ENCODE measurements around the gene PPP1R14B.

The PPP1R14B gene

DNA sequence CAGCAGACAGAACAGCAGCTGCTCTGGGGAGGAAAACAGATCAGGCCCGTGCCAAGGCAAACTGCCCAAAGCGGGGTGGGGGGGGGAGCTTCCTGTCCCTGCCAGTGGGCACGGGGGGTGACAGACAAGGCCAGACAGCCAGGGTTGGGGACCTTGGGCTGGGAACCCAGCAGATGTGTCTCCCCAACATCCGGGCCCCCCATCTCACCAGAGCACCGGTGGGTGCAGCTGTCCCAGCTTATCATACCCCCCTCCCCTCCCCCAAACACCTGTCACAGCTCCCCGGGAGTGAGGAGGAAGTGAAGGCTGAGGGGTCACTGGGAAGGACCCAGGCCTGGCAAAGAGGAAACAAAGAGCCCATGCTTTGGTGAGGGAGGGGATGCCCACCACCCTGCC is 1.3 kb downstream of the PPP1R14B start:
- peak; percentile 61 for DNase-seq

GRCh38 chr11:64244966-64245365 is 1.8 kb downstream of the PPP1R14B start:
- no peak for DNase-seq

DNA sequence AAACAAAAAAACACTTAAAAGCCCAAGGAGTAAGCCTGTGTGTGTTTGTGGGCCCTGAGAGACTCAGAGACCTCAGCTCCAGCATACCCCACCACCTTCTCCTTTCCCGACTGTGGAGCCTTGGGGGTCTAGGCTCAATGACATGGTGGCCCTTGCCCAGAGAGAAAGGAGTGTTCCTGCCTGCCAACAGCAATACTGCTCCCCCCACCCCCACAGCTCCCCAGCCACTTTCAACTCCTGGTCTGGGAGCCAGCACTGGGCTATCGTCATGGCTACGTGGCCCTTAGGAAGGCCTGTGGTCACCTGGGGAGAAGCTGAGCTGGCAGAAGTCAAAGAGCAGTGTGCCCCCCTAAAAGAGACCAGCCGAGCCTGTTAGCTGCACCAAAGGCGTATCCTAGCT is 2.6 kb downstream of the PPP1R14B start:
- no peak for DNase-seq

DNA sequence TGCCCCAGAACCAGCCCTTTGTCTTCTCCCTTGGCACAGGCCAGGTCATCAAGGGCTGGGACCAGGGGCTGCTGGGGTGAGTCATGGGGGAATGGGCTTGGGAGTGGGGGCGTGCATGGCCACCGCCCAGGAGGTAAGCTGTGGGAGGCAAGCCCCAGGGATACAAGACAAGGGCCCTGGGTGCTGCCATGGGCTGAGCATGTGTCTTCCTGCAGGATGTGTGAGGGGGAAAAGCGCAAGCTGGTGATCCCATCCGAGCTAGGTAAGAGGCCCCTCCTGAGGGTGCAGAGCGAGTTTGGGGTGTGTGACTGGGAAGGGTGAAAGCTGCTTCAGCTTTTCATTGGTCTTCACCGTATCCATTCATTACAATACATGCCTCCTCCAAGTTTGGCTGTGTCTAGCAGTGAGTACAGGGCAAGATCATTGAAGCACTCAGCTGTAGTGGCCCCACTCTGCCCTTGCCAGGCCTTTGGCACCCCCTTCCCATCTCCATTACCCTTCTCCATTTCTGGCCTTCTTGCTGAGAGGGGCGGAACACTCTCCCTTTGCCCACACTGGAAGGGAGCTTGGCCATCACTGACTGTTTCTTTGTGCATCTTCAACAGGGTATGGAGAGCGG is 3.4 kb downstream of the PPP1R14B start:
- no peak for DNase-seq

DNA sequence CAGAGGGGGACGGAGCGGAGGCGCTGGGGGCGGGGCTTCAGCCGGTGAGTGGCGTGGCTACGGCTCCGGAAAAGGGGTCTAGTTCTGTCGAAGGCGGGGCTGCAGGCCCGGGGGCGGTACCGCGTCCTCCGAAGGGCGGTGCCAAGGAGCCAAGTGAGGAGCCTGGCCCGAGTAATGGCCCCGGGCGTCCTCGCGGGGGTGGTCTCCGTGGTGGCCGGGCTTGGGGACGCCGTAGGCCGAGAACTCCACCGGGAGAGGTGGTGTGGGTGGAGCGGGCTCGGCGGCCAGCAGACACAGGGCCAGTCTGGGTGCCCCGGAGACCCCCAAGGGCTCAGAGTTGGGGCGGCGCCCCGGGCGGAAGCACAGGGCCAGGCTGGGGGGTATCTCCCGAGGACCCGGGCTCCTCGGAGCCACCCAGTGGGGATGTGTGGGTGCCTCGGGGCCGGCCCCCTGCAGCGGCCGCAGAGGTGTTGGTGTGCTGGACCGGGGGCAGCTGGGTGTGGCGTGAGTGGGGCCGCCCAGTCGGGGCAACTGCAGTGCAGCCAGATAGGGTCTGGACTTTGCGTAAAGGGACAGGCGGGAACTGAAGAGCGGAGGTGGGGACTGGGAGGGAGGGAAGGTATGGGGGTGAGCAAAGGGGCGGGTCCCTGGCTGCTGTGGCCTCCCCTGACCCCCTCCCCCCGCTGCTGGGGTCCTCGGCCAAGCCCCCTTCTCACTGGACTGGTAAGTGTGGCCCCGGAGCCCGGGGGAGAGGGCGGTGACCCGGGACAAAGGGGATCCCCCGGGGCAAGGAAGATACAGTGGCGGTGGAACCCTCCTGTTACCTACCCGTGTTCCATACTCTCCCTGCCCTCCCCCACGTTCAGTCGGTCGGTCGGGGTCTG is 5.0 kb downstream of the PPP1R14B start:
- no peak for DNase-seq

GRCh38 chr11:64241241-64241490 is 5.6 kb downstream of the PPP1R14B start:
- DNase-seq, result peak; percentile 97

DNA sequence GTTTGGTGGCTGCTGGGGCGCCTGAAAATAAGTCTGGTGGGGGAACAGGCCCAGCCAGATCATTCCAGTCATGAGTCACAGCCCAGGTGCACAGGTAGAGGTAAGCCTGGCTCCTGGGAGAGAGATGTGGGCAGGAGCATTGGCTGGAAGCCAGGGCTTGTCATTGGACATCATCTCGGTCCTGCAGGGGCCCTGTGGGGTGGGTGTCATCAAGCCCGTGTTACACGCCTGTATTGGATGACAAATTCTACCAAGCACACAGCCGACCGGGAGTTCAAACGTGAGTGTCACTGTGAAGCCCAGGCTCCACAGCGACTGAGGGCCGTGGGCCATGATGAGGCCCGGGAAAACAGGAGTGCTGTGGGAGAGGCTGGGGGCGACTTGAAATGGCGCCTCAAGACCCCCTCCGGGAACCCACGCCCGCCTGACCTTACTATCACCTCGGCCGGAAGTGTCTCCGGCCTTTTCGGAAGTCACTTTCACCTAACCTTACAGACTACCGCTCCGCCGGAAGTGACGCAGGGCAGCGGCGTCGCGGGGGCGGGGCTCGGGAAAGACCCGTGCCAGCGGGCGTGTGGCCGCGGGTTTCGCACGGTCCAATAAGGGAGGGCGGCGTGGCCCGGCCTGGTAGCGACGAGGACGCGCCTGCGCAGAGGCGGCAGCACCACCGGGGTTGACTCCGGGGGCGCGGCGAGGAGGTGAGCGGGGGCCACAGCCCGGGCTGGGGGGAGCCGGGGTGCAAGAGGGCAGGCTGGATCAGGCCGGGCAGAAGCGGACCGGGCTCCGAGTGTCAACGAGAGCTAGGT is 6.1 kb downstream of the PPP1R14B start, which contains the start of gene FKBP2:
TSS of gene FKBP2 (plus strand) at position 661 of the 806 bp plus-strand sequence. CDS start 1,293 bp downstream, outside the sequence.
- peak; percentile 95 for DNase-seq

GRCh38 chr11:64239662-64240434 is 6.9 kb downstream of the PPP1R14B start:
- peak; percentile 82 for DNase-seq

DNA sequence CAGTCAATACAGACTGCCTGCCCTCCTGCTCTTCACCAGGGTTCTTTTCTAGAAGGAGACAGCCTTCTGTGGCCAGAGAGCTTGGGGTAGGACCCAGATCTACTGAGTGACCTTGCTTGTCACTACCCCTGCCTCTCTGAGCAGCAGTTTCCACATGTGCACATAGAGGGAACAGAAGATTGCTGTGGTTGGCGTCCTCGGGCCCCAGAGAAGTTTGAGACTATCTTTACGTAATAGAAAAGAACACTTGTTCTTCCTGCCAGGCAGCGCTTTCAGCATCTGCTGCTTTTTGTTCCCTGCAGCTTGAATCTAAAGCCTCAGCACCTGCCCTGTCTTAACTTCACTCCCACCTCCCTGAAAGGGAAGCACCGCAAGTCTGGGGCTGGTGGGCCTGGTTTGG is 7.7 kb downstream of the PPP1R14B start:
- DNase-seq, result no peak

GRCh38 chr11:64238076-64238475 is 8.7 kb downstream of the PPP1R14B start:
- peak; percentile 28 for DNase-seq

- peak; percentile 98 for DNase-seq
Measured at GRCh38 chr11:64237484-64237951, 9.2 kb downstream of the PPP1R14B start.

- DNase-seq, result peak; percentile 32
Measured at GRCh38 chr11:64235437-64236161, 11.1 kb downstream of the PPP1R14B start.

- peak; percentile 30 for DNase-seq
Measured at GRCh38 chr11:64234647-64235379, 11.9 kb downstream of the PPP1R14B start.

- no peak for DNase-seq
Measured at GRCh38 chr11:64233913-64234586, 12.7 kb downstream of the PPP1R14B start, which contains the start of gene VEGFB. Gene VEGFB (plus strand): TSS chr11:64234584. CDS start chr11:64234834, 250 bp downstream.

DNA sequence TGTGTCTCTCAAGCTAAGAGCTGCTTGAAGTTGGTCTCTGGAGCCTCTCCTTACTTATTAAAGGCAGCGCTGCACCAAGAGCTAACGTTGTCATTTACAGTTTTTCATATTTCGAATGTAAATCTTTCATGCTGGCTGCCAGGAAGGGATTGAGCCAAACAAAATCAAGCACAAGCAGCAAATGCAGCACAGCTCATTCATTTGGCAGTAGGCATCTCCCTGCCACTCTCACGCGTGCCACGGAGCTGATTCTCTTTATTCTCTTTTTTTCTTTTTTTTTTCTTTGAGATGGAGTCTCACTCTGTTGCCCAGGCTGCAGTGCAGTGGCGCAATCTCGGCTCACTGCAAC is 13.8 kb downstream of the PPP1R14B start:
- DNase-seq, result no peak

GRCh38 chr11:64232182-64232966 is 14.4 kb downstream of the PPP1R14B start:
- no peak for DNase-seq

GRCh38 chr11:64231546-64231945 is 15.2 kb downstream of the PPP1R14B start:
- no peak for DNase-seq

GRCh38 chr11:64230985-64231365 is 15.8 kb downstream of the PPP1R14B start:
- no peak for DNase-seq

- DNase-seq, result peak; percentile 93
Measured at GRCh38 chr11:64230171-64230984, 16.4 kb downstream of the PPP1R14B start, which contains the start of gene DNAJC4. Gene DNAJC4 (plus strand): TSS chr11:64230548. CDS start chr11:64230855, 307 bp downstream.
